GM12873 (cell line): ENCODE measurements around the gene GLTP.

ENCODE experiments used
- CTCF ChIP-seq: IDR thresholded peaks from 2 replicates; pipeline ENCODE4 v1.5.1; 2012; ENCODE audit warnings: low read depth, mild to moderate bottlenecking, moderate library complexity, low read length, control low read depth; ENCODE audit not compliant: insufficient read depth; ENCODE audit errors: missing control alignments

Gene GLTP

GRCh38 chr12:109870648-109871047, 9.7 kb downstream of the GLTP start:
- TF ChIP-seq CTCF = no peak

- no peak for TF ChIP-seq CTCF
Observed at GRCh38 chr12:109868182-109869051, 11.9 kb downstream of the GLTP start.

- TF ChIP-seq CTCF = no peak
Observed at GRCh38 chr12:109864916-109865315, 15.4 kb downstream of the GLTP start.

- no peak for TF ChIP-seq CTCF
Observed at GRCh38 chr12:109863847-109864712, 16.3 kb downstream of the GLTP start.

- TF ChIP-seq CTCF = no peak
Observed at GRCh38 chr12:109861689-109862314, 18.5 kb downstream of the GLTP start.

GRCh38 chr12:109860977-109861376, 19.4 kb downstream of the GLTP start:
- no peak for TF ChIP-seq CTCF

- TF ChIP-seq CTCF = no peak
Observed at GRCh38 chr12:109858764-109859163, 21.6 kb downstream of the GLTP start.
